AG10803 (cell line): ENCODE results near the gene RFPL4A.
"Not testable (repeated sequence)": the region's sequence is repeated elsewhere in the genome, so short reads cannot be mapped to it uniquely, and the experiment has no call there.

Experiments used
- DNase-seq: peaks from one replicate; pipeline ENCODE4 v3.0.0; 2010; ENCODE audit warnings: low read depth
- H3K4me3 ChIP-seq: 2 replicates; pipeline ENCODE4 v1.5.1; 2011; ENCODE audit warnings: mild to moderate bottlenecking, low read length, control low read depth
- TF ChIP-seq, protein P1 (sequence below): conservative IDR thresholded peaks from 2 replicates; pipeline ENCODE4 v1.5.1; 2011; ENCODE audit warnings: mild to moderate bottlenecking, low read length, control low read depth, inconsistent platforms

RFPL4A gene

DNA sequence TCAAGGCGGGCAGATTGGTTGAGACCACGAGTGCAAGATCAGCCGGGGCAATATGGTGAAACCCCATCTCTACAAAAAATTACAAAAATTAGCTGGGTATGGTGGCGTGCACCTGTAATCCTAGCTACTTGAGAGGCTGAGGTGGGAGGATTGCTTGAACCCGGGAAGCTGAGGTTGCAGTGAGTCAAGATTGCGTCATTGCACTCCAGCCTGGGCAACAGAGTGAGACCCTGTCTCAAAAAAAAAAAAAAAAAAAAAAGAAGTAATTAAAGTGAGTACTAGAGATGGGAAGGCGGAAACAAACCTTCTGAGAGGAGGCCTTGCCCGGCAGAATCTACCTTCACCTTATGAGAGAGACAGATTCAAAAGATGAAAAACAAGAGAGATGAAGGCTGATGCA is 35.4 kb upstream of the RFPL4A start:
- TF ChIP-seq, protein P1, sequence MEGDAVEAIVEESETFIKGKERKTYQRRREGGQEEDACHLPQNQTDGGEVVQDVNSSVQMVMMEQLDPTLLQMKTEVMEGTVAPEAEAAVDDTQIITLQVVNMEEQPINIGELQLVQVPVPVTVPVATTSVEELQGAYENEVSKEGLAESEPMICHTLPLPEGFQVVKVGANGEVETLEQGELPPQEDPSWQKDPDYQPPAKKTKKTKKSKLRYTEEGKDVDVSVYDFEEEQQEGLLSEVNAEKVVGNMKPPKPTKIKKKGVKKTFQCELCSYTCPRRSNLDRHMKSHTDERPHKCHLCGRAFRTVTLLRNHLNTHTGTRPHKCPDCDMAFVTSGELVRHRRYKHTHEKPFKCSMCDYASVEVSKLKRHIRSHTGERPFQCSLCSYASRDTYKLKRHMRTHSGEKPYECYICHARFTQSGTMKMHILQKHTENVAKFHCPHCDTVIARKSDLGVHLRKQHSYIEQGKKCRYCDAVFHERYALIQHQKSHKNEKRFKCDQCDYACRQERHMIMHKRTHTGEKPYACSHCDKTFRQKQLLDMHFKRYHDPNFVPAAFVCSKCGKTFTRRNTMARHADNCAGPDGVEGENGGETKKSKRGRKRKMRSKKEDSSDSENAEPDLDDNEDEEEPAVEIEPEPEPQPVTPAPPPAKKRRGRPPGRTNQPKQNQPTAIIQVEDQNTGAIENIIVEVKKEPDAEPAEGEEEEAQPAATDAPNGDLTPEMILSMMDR, result no peak
- no peak for DNase-seq
- H3K4me3 ChIP-seq, result no peak overlapping the region

DNA sequence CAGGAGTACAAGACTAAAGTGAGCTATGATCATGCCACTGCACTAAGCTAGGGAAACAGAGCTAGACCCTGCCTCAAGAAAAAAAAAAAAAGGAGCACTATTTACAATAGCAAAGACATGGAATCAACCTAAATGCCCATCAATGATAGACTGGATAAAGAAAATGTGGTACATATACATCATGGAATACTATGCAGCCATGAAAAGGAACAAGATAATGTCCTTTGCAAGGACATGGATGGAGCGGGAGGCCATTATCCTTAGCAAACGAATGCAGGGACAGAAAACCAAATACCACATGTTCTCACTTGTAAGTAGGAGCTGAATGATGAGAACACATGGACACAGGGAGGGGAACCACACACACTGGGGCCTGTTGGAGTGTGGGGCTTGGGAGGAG is 28.5 kb upstream of the RFPL4A start:
- not testable (repeated sequence) for DNase-seq, H3K4me3 ChIP-seq

DNA sequence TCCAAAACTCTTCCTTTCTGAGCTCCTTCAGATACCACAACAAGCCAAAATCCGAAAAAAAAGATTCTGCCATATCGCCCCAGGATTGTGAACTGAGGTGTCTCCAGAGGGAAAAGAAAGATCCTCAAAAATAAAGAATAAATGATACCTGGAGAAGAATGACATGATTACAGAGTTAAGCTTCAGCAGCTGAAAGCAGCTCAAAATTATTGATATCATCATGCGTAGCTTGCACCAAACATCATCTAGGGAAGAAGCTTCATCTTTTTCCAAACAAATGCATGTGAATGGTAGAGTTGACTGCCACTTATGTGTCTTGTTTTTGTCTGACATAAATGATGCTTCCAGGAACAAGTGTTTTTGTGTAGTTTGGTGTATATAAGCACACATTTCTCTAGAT is 20.6 kb upstream of the RFPL4A start, which contains the start of gene NLRP9:
Gene NLRP9 (minus strand): TSS at position 101 of the 400 bp plus-strand sequence. CDS start 28 bp downstream, at position 73.
- H3K4me3 ChIP-seq, result no peak within 1 kb of the TSS
- DNase-seq, result no peak
- TF ChIP-seq, protein P1, result no peak

DNA sequence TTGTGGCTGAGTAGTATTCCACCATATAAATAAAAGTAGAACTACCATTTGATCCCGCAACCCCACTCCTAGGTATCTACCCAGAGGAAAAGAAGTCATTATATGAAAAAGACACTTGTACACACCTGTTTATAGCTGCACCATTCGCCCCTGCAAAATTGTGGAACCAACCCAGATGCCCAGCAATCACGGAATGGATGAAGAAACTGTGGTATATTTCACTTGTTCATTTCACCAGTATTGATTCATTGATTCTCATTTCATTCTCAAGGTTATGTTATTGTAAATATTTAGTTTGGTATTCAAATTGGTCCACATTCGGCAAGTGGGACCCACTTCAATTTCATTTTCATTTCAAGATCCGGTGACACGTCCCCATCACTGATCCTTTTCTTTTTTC is 8.2 kb upstream of the RFPL4A start:
- no peak overlapping the region for H3K4me3 ChIP-seq
- no peak for DNase-seq
- TF ChIP-seq, protein P1, result no peak

DNA sequence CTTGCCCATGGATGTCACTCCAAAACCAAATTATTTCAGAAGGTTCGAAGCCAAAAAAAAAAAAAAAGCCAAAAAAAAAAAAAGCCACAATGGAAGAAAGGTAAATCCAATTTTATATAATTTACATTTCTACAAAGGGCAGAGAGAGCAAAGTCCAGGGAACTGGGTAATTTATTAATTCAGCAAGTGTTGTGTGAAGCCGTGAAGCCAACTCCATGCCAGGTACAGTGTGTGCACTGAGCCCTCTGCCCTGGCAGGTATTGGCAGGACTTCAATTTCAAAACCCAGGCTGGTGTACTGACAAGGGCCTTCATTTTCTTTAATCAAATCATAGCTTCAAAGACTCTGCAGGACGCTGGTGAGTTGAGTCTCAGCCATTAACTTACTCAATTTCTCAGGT is 5.5 kb upstream of the RFPL4A start:
- H3K4me3 ChIP-seq, result no peak overlapping the region
- no peak for DNase-seq
- TF ChIP-seq, protein P1, result no peak

DNA sequence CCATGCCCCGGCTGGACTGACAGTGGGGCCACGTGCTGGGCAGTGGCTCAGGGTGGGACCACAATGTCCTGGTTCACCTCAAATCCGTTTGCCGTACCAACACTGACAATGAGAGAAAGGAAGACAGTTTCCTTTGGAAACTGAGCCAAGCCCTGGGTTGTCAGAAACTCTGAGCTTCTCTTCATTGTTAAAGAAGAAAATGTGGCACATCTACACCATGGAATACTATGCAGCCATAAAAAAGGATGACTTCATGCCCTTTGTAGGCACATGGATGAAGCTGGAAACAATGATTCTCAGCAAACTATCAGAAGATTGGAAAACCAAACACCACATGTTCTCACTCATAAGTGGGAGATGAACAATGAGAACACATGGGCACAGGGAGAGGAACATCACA is 2.1 kb upstream of the RFPL4A start:
- not testable (repeated sequence) for DNase-seq

DNA sequence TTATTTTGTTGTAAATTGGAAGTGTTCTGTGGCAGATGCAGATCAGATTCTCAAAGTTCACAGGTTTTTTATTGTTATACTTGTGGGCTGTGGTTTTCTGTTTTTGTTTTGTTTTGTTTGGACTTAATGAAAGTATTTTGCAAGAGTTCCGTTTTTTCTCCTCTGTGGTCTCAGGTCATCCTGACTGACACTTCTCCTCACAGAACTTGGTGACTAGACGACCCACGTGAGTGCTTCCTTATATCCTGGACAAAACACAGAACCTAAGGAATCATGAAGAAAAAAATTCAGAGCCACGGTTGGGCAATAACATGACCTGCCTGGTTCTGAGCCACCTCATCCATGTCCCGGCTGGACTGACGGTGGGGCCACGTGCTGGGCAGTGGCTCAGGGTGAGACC is 7.6 kb downstream of the RFPL4A start:
- TF ChIP-seq, protein P1, result no peak
- no peak overlapping the region for H3K4me3 ChIP-seq
- DNase-seq, result no peak

More for the DNA sequence above, 2.1 kb upstream of the RFPL4A start:
- not testable (repeated sequence) for H3K4me3 ChIP-seq

DNA sequence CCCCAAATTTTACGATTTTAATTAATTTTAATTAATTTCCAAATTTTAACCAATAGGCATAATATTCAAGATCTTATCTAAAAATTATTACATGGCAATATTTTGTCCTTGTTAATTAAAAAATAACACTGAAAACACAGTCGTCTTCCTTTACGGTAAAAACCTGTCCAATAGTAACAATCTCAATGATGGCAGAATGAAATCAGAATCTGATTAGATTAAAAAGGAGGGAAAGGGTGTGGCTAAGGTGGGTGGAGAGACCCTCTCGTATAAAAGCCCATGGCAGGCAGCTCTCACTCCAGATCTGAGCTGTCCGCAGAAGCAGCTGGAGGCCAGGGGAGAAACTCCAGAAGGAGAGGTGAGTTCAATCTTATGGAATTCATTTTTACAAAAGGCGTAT is 9.9 kb downstream of the RFPL4A start, which contains the start of gene RFPL4AL1:
Gene RFPL4AL1 (plus strand): TSS at position 301 of the 400 bp plus-strand sequence. CDS start 2,687 bp downstream, outside the sequence.
- H3K4me3 ChIP-seq, DNase-seq: not testable (repeated sequence)

DNA sequence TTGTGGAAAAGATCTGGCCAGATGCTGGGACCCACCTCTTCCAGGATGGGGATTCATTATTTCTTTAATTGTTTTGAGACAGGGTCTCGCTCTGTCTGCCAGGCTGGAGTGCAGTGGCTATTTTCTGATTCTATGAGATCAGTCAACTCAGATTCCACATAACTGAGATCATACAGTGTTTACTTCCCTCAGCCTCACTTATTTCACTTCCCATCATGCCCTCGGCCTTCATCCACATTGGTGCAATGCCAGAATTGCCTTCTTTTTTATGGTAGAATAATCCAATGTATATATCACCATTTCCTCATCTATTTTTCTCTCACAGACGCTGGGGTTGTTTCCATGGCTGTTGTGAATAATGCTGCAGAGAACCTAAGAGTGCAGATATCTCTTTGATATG is 10.7 kb downstream of the RFPL4A start:
- not testable (repeated sequence) for H3K4me3 ChIP-seq, DNase-seq
